NT2/D1 (cell line): Measurements from ENCODE around the gene CASP9.

Experiments used
- SUZ12 ChIP-seq: IDR thresholded peaks from 2 replicates; pipeline ENCODE4 v1.6.1; 2011; ENCODE audit not compliant: insufficient read length, insufficient read depth; ENCODE audit errors: extremely low read depth
- YY1 ChIP-seq: IDR thresholded peaks from 2 replicates; pipeline ENCODE4 v1.6.1; 2011; ENCODE audit not compliant: insufficient read length, insufficient read depth
- ZNF274 ChIP-seq: IDR thresholded peaks from 2 replicates; pipeline ENCODE4 v1.6.1; 2011; ENCODE audit warnings: mild to moderate bottlenecking, low read depth, low read length

- TF ChIP-seq SUZ12, result no peak
- TF ChIP-seq YY1, result no peak
- TF ChIP-seq ZNF274, result no peak
These were observed 44.2 kb downstream of the CASP9 start for GRCh38 chr1:15479654-15480347.
